ENCODE measurements around the gene ARSG.
"Not testable (repeated sequence)": the region's sequence is repeated elsewhere in the genome, so short reads cannot be mapped to it uniquely, and the experiment has no call there.

DNA sequence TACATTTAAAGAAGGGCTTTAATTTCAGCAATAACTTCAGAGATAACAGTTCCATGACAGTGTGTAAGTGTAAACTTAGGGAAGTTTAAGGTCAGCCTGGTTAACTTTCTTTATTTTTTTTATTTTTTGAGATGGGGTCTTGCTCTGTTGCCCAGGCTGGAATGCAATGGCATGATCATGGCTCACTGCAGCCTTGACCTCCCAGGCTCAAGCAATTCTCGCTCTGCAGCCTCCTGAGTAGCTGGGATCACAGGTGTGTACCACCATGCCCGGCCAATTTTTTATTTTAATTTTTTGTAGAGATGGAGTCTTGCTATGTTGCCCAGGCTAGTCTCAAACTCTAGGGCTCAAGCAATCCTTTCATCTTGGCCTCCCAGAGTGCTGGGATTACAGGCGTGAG is 15.0 kb upstream of the ARSG start:
- TF ChIP-seq POLR2A (IDR thresholded peaks at IDR 0.05; ENCODE audit: low read length); GATA1 (IDR thresholded peaks at IDR 0.05; ENCODE audit: low read depth, low read length): not testable (repeated sequence)
